A549 (cell line): ENCODE data around the gene HMGB2.

ENCODE experiments used
- CHD2 ChIP-seq: fragments of 150-350 bp; IDR thresholded peaks from 2 replicates; pipeline ENCODE4 v1.6.1; 2014; ENCODE audit warnings: low read length; ENCODE audit not compliant: partially characterized antibody
- PHF8 ChIP-seq: fragments of 200-600 bp; sonication (generic); IDR thresholded peaks from 2 replicates; pipeline ENCODE4 v1.6.1; 2016; ENCODE audit warnings: low read depth, mild to moderate bottlenecking, antibody characterized with exemption, moderate library complexity, borderline replicate concordance
- SREBF2 ChIP-seq: fragments of 450-650 bp; IDR thresholded peaks from 2 replicates; pipeline ENCODE4 v1.6.1; 2014; ENCODE audit warnings: mild to moderate bottlenecking, moderate library complexity
- TP53 ChIP-seq: fragments of 250-450 bp; sonication (Bioruptor Pico); IDR thresholded peaks from 2 replicates; pipeline ENCODE4 v1.5.0; 2021; ENCODE audit warnings: mild to moderate bottlenecking, moderate library complexity
- TF ChIP-seq, protein P1 (sequence below): fragments of >200 bp; sonication (Bioruptor Twin); formaldehyde crosslinking; IDR thresholded peaks from 3 replicates; pipeline ENCODE4 v1.5.1; 2016

DNA sequence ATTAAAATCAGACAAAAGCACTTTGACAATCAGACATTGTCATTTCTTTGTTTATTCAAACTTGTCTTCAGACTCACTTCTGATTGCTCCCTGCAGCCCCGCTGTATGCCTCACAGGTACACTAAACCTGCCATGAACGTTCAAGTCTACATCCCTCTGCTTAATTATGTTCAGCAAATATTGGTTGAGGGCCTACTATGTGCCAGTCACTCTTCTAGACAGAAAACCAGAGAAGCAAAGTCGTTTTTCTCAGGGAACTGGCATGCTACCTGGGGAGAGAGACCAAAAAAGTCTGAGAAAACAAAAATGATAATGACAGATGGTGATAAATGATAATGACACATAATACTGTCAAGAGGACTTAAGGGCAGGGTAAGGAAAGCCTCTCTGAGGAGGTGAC lies 19.4 kb downstream of the HMGB2 start:
- TF ChIP-seq CHD2 (no peak), SREBF2 (no peak), TP53 (no peak), PHF8 (no peak)
- TF ChIP-seq, protein P1, sequence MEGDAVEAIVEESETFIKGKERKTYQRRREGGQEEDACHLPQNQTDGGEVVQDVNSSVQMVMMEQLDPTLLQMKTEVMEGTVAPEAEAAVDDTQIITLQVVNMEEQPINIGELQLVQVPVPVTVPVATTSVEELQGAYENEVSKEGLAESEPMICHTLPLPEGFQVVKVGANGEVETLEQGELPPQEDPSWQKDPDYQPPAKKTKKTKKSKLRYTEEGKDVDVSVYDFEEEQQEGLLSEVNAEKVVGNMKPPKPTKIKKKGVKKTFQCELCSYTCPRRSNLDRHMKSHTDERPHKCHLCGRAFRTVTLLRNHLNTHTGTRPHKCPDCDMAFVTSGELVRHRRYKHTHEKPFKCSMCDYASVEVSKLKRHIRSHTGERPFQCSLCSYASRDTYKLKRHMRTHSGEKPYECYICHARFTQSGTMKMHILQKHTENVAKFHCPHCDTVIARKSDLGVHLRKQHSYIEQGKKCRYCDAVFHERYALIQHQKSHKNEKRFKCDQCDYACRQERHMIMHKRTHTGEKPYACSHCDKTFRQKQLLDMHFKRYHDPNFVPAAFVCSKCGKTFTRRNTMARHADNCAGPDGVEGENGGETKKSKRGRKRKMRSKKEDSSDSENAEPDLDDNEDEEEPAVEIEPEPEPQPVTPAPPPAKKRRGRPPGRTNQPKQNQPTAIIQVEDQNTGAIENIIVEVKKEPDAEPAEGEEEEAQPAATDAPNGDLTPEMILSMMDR = no peak
